GM19372 (cell line): ENCODE data around the gene STC2.

Experiments
- ATAC-seq: cut with Tn5 transposase; IDR thresholded peaks from one replicate; pipeline ENCODE4 v1.9.1; 2021; ENCODE audit warnings: mild to moderate bottlenecking, low read depth, moderate library complexity; ENCODE audit not compliant: unreplicated experiment

The STC2 gene

DNA sequence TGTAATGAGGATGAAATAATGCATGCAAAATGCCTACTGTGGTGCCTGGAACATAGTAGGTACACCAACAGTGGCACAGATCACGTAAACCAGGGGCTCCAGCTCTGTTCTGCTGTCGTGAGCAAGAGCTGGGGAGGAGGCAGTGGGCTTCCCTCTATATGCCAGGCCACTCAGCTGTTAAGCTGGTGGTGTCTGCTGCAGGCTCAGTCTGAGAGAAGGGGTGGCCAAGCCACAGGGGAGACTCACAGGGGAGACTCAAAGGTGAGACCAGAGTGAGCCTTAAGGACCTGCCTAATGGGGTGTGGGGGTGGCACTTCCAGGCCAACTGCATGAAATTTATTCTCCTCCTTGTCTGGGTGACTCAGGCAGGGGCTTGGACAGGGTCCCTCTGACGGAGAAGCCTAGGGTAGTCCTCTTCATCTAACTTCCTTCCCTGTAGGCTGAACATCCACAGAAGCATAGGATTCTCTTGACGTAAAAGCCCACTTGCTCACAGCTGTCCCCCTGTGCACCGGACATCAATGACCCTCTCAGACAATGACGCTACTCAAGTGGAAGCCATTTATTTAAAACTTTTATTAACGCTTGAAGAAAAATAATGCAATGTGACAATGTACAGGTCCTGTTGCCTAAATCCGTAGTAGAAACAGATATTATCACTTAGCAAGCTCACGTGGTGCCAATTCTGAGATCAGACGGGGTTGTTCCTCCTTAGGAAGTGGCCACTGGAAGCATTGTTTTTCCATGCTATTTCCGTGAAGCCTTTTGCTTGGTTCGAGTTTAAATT is 13.9 kb downstream of the STC2 start:
- ATAC-seq, result no peak

DNA sequence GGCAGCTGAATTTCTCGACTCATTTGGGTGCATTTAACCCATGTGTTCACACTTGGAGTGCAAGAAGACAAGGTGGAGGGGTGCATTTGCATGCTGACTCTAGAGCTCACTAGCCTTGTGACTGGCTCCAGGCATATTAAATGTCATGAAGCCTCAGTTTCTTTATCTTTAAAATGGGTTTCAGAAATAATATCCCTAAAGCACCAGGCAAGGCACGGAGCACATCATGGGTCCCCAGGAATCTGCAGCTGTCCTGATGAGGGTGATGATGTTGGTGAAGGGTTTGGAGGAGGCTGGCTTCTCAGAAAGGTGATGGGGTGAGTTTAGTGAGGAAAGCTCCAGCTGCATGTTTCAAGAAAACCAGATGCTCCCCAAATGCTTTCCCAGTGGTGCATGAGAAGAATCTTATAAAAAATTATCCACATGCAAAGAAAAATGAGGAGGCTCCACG is 14.8 kb downstream of the STC2 start:
- no peak for ATAC-seq

DNA sequence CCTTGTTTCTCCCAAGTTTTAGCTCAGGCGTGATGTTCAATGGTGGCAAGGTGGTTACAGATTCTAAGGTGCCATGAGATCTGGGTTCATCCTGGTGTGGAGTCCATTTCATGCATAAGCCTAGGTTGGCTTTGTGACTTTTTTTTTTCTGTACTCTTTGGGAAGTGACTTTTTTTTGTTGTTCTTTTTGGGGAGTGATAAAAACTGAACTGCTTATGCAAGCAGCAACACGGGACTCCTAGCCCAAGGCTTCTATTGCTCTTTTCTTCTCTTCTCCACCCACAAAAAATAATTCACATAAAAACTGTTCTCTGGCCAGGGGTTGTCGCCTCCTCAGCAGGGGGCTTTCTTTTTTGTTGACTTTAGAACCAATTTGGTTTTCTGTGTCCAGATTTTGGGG is 15.4 kb downstream of the STC2 start:
- no peak for ATAC-seq

DNA sequence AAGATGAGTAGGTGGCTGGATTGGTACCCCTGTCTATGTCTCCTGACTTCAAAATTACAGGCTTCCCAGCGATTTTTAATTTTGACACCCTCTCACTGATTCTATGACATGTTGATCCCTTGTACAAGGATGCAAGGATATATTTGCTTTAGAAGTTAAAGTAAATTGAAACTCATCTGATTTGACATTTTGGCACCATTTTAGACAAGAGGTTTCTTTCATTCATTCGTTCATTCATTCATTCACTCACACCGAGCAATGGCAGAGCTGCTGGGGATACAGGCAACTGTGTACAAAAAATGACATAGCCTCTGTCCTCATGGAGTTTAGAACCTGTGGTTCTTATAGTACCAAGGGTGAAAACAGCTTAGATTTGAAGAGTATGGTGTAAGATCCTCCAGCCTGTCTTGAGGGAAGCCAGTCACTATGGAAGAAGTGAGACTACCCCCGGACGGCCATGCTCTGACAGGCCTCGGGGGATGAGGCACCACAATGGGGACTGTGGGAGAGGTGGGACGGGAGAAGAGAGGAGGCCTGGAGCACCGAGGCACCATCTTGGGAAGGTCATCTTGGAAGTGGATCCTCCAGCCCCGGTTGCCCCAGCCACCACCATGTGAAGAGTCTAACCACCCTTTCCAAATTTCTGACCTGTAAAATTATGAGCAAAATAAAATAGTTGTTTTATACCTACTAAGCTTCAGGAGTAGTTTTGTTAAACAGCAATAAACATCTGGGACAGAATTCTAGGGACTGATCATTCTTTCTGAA is 16.2 kb downstream of the STC2 start:
- ATAC-seq, result no peak

DNA sequence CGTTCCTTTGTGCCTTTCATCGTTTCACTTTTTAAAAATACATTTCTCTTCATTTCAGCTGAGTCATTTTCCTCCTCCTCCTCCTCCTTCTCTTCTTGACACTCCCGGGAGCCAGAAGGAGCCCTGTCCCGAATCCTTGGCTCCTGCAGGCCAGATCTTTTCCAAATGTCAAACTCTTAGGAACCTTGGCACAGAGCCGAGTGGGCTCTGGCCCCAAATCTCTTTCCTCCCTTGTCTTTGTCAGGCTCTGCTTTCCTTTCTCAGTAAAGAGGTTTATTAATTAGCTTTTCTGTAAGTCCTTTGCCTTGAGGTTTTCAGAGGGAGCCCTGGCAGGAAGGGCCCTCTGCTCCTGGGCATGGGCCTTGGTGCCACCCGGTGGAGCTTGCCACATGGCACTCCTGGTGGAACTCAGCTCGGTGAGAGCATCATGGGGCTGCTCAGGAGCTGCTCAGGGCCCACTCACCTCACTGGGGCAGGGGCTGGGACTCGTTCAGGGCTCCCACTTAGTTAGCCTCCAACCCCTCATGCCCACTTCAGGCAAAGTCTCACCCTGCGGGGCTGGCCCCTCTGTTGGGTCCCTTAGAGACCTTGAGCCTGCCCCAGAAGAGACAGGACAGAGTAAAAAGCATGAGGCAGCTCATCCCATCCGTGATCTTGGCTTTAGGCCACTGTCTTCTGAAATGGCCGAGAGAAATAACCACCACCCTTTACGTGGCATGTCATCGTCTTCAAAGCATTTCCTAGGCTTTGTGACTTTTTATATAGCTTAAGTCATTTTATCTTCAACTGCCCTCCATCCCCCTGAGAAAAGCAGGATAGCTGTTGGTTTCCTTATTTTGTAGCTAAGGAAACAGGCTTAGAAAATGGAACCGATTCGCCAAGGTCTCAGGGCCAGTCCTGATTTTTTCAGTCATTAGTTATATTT is 17.1 kb downstream of the STC2 start:
- no peak for ATAC-seq

DNA sequence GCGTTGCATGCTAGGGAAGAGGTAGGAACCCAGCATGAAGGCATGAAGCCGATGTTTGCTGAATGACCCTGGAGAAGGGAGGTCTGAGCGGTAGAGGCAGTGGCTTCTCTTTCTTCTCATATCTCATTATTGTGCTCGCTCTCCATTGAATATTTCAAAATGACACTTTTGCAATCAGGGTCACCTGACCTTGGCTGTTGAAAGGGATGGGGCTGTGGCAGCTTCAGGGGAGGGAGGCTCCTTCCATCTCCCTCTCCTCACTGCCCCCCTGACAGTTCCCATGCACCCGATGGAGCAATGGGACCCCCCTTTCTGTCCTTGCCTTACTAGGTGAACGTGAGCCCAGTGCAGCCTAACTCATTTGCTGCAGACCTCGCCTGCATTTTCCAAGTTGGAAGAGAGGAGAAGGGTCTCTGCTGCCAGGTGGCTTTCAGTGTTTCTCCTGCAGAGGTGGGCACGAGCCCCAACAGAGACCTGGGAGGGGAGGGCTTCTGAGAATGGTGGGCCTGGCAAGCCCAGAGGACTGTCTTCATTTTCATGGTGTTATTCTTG is 17.9 kb downstream of the STC2 start:
- no peak for ATAC-seq

DNA sequence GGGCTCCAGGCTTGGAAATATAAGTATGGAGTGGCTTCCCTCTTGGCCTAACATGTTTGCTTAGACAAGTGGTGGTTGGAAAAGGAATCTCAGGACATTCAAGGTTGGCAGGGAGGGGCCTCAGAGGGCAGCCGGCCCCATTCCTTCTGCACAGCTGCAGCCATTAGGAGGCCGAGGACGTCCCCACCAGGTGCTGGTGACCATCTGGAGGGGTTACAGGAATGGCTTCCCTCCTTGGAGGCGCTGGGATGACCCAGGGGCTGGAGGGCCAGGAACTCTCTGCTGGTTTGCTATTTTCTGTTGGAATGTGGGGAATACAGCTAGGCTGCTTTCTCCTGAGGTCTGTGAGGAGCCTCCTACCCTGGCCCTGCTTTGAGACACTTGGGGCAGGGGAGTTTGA is 18.5 kb downstream of the STC2 start:
- no peak for ATAC-seq

DNA sequence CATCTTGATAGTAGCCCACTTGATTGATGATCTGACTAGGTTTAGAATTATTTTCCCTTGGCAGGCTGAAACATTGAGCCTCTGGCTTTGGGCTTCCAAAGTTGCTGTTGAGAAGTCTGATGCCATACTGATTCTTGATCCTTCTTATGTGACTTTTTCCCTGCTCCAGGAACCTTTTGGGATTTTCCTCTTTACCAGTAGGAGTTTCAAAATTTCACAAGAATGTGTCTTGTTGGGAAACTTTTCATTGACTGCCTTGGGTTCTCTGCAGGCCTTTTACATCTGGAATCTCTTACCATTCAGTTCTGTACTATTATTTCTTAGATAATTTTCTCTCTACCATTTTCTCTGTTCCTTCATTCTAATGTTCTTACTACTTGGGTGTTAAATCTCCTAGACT is 20.0 kb downstream of the STC2 start:
- ATAC-seq, result no peak

DNA sequence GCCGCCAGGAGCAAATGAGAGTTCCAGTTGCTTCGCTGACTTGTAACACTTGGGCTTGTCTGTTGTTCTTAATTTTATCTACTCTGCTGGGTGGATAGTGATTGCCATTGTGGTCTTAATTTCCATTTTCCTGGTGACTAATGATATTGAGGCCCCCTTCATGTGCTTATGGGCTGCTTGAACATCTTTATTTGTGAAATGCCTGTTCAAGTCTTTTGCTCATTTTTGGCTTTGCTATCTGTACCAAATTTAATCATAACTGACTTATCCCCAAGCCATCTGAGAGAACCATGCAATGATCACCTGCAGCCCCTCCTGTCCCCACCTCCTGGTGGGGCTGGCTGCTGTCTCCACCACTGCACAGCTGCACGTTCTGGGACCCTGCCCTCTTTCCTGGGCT is 20.5 kb downstream of the STC2 start:
- ATAC-seq, result no peak

DNA sequence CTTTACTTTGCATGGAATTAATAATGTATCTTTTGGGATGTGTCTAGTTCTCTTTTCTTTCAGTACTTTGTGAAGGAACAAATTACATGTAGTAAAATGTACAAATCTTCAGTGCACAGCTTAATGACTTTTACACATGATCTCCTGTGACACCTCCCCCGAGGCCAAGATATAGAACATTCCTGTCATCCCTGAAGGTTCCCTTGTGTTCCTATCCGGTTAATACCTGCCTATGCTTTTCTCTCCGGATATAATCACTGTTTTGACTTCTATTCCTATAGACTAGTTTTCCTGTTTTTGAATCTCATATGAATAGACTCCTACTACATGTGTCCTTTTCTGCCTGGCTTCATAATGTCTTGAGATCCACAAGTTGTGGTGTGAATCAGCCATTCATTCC is 21.5 kb downstream of the STC2 start:
- ATAC-seq, result no peak

DNA sequence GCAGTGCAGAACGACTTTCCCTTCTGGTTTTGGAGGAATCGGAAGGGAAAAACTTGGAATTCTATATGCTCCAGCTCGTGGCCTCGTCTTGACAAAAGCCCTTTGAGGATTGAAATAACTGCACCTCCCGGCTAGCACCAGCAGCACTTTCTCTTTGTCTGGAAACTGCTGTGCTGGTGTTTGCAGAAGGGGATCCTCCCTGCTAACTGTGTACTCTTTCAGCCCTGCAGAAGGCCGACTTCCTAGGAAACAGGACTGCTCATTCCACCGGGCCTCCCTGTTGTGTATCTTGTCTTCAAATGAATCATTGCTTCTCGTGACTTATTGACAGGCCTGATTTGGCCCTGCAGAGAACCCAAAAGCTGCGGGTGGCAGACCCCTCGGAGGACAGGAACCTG is 23.6 kb downstream of the STC2 start:
- ATAC-seq, result no peak

DNA sequence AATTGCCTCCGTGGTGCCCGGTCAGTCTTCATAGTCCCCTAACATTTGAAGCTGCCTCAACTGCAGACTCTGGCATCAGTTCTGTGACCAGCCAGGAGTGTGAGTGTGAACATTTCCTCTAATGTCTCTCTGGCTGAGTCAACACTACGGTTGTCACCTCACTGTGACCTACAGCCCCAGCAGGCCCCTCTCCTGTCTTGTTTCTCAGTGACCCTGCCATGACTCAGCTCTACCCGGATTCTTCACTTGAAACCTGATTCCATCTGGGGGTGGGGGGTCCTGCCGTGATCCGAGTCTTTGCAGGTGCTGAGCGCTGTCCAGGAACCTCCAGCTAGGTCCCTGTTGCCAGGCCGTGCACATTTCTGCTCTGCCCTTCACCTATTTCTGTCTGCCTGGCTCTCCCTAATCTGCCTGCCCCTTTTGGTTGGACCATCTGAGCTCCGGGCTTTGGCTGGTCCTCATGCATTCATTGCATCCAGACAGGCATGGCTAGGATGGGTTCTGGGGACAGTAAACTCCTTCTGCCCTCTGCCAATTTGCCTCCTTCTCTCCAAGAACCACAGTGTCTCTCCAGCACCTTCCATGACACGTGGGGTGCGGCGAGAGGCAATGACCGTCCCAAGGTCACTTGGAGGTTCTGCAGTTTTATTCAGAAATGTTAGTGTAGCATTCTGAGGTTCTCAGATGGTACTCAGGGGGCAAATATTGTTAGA is 24.2 kb downstream of the STC2 start:
- ATAC-seq, result no peak

DNA sequence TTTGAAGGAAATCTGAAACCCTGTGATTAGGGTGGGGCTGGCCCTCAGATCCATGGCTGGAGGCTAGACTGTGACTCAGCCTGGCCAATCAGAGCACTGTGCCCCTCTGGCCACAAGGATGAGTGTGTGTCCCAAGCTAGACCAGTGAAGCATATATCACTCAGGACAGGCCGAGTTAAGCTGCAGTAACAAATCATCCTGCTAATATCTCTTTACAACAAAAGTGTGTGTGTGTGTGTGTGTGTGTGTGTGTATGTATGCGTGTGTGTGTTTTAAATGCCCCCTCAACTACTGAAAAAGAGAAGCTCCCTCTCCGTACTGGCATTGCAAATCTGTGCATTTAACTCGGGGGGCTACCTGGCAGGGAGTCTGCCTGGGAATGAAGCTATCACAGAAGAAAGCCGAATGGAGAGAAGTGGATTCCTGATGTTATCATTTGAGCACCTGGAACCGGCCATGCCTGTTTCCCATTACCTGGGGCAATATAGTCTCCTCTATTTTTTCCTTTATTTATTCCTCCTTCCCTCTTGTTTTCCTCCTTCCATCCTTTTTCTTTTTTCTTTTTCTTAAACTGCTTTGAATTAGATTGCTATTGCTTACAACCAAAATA is 25.6 kb downstream of the STC2 start:
- ATAC-seq, result no peak

DNA sequence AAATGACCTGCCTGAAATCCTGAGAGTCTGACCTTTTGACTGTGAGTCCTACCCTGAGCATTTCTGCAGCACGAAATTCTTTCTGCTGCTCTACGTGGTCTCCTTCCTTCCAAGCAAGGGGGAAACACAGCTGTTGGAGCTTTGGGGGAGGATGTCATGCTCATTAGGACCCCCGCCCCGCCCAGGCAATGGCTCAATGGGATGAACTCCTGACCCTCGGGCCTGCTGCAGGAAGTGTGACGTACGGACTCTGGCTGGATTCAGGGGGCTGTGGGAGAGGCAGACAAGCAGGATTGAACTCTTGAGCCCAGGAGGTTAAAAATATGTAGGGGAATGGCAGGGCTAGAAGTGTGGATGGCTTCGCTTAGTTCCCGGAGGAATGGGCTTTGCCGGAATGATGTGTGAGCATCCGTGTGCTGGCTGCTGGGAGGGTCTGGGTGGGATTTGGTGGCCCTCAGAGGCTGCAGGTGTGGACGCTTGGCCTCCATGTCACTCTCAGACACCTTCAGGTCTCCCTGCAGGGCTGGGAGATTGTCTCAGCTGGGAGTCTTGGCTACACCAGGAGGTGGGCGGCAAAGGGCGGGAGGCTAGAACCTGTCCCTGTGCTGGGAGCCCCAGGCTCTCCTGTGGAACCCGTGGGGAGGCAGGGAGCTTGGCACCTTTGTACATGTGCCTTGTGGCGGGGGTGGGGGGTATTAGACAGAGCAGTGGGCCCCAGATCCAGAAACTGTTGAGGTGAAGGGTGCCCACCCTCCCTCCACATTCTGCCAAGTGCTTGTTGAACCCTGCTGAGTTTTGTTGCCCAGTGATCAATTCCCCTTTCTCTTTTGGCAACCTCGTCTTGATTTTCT is 26.3 kb downstream of the STC2 start:
- no peak for ATAC-seq

DNA sequence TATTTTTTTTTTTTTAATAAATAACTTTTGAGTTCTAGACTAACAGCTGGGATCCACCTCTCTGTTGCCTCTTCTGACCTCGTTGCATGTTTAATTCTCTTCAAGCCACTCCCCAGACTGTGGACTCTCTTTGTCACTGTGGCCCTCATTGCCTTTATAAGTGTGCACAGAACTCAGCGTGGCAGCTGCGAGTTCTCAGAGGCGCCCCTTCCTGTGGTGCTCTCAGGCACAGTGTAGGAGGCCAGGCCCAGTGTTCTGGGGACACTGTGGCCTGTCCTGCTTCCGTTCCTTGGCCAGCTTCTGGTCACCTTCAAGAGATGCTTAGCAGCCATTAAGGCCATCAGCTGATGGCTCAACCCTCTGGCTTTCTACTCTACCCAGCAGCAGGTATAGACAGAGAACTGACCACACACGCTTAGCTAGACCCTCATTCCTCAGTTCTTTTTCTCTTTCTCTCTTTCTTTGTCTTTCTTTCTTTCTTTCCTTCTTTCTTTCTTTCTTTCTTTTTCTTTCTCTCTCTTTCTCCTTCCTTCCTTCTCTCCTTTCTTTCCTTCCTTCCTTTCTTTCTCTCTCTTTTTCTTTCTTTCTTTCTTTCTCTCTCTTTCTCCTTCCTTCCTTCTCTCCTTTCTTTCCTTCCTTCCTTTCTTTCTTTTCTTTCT is 27.7 kb downstream of the STC2 start:
- ATAC-seq, result no peak

DNA sequence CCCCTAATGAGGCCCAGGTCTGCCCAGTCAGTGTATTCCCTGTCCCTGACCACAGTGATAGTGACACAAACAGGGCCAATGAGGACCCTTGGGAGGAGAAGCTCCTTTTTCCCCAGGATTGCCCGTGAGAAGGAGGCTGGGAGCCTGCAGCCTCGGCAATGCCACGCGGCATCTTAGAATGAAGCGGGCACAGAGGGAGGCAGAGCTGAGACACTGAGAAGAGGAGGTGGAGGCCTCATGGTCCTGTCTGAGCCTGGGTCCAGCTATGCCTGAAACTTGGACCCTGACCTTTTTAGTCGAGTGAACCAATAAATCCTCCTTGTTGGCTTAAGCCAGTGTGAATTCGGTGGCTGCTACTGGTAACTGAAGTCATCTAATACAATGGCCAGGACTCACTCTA is 28.4 kb downstream of the STC2 start:
- ATAC-seq, result no peak

DNA sequence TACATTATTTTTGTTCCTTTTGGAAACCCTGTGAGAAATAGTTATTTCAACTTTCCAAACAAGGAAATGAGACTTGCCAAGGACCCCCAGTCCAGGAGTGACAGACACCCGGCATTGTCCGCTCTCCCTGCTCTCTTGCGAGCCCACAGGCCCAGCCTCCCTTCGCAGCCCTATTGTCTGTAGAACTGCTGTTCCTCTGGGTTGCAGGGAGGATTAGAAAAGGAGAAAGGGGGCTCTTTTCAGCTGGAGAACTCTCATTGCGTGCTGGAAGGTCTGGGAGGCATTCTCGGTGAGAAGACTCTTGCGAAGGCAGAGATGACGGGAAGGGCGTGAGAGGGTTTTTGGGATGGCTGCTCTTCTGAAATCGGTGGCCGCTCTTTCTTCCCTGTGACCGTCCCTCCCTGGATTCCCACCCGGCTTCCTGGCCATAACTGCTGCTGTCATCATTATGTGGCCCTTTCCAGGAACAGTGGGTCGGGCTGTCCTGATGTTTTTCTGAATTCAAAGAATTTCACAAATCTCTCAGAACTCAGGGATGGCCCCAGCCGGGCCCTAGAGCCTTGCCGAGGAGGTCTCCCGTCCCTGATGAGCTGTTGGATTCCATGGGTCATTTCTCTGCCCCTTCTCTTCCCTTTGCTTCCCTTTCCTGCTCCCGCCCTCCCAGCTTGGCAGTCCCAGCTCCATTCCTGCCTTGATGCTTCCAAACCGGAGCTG is 29.8 kb downstream of the STC2 start:
- no peak for ATAC-seq

DNA sequence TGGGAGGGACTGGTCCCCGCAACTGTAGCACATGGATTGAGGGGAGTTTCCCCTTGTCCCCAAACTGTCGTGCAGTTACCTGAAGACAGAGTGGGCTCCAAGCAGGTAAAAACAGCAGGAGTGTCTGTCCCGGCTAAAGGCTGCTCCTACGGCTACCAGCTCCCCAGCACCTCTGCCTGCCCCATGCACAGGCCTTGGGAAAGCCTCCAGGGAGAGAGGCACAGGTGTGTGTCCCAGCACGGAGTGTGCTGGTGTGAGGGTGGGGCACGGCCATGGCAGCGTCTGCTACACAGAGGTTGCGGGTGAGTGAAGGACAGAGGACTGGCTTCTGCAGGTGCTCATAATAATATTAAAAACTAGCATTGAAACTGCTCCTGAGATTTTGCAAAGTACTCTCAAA is 30.4 kb downstream of the STC2 start:
- no peak for ATAC-seq
